NCI-H2171 treated with DMSO at 0.1 percent for 48 hours (cell line): Measurements from ENCODE around the gene EIPR1.
A peak's percentile ranks its signal among the peaks of the same experiment; 100 is the strongest.

Source experiments
- DNase-seq: peaks from one replicate; lab custom pipeline; 2025; lab: John Stamatoyannopoulos, UW

The EIPR1 gene

GRCh38 chr2:3267869-3268704, 109.5 kb downstream of the EIPR1 start:
- DNase-seq = no peak

- no peak for DNase-seq
Measured at GRCh38 chr2:3266925-3267867, 110.4 kb downstream of the EIPR1 start.

GRCh38 chr2:3265981-3266924, 111.4 kb downstream of the EIPR1 start:
- no peak for DNase-seq

- no peak for DNase-seq
Measured at GRCh38 chr2:3265471-3265870, 112.1 kb downstream of the EIPR1 start.

GRCh38 chr2:3264010-3264744, 113.4 kb downstream of the EIPR1 start:
- DNase-seq = no peak

GRCh38 chr2:3263487-3263886, 114.1 kb downstream of the EIPR1 start:
- DNase-seq = no peak

- DNase-seq = no peak
Measured at GRCh38 chr2:3262437-3263388, 114.9 kb downstream of the EIPR1 start.

GRCh38 chr2:3261511-3261910, 116.1 kb downstream of the EIPR1 start:
- DNase-seq = no peak

GRCh38 chr2:3260959-3261358, 116.7 kb downstream of the EIPR1 start:
- no peak for DNase-seq

GRCh38 chr2:3257826-3258225, 119.8 kb downstream of the EIPR1 start:
- DNase-seq = no peak

GRCh38 chr2:3257166-3257565, 120.5 kb downstream of the EIPR1 start:
- DNase-seq = peak; percentile 85

GRCh38 chr2:3256605-3257004, 121.0 kb downstream of the EIPR1 start:
- no peak for DNase-seq

GRCh38 chr2:3256157-3256556, 121.5 kb downstream of the EIPR1 start:
- DNase-seq = no peak

- peak; percentile 75 for DNase-seq
Measured at GRCh38 chr2:3254442-3254941, 123.1 kb downstream of the EIPR1 start.

GRCh38 chr2:3253913-3254441, 123.6 kb downstream of the EIPR1 start:
- no peak for DNase-seq

- no peak for DNase-seq
Measured at GRCh38 chr2:3251946-3252345, 125.7 kb downstream of the EIPR1 start.

- DNase-seq = no peak
Measured at GRCh38 chr2:3249476-3249962, 128.1 kb downstream of the EIPR1 start.

- no peak for DNase-seq
Measured at GRCh38 chr2:3248754-3249475, 128.7 kb downstream of the EIPR1 start.
